Frontal cortex (tissue), 4 donors: ENCODE data around the gene TRIM66. TPM values are rescaled to one million over a fixed set of nuclear protein-coding genes. Genes with fewer than 3 reads are reported as not detected.

Experiments used
- DNase-seq, 2 donors: peaks; one replicate each; pipeline ENCODE4 v3.0.0; 2012; ENCODE audit warnings: low spot score in 2 of 2
- FAIRE-seq: peaks from 2 replicates; lab custom pipeline; 2012; peaks lifted over from hg19 to GRCh38; lab: Jason Lieb, UNC
- total RNA-seq: library from RNA; depleted of rRNA; stranded (reverse); fragments of >200 nt; gene quantifications from one replicate; pipeline ENCODE4 v1.2.3, GENCODE V29; 2014
- donor health status: control.
- donor health status: control.
- donor health status: control.

The TRIM66 gene
- total RNA-seq, 1 donor from 2014 or later = 2.9 TPM

GRCh38 chr11:8661001-8661795 lies 21.3 kb downstream of the TRIM66 start:
- DNase-seq (no peak), FAIRE-seq (no peak)

GRCh38 chr11:8658321-8659057 lies 24.0 kb downstream of the TRIM66 start:
- FAIRE-seq (no peak), DNase-seq (peak in 1 of 2 donors; percentile 25)

- FAIRE-seq (no peak), DNase-seq (no peak)
Observed at GRCh38 chr11:8656291-8656690, 26.2 kb downstream of the TRIM66 start.

GRCh38 chr11:8654503-8654902 lies 28.0 kb downstream of the TRIM66 start:
- FAIRE-seq = no peak
- no peak for DNase-seq

GRCh38 chr11:8652140-8652539 lies 30.3 kb downstream of the TRIM66 start:
- no peak for FAIRE-seq
- DNase-seq = no peak

GRCh38 chr11:8650401-8650990 lies 32.0 kb downstream of the TRIM66 start:
- FAIRE-seq (no peak), DNase-seq (no peak)

GRCh38 chr11:8649361-8649760 lies 33.1 kb downstream of the TRIM66 start:
- DNase-seq (no peak), FAIRE-seq (no peak)

- no peak for DNase-seq
- no peak for FAIRE-seq
Observed at GRCh38 chr11:8646873-8647272, 35.6 kb downstream of the TRIM66 start.

GRCh38 chr11:8642196-8642841 lies 40.1 kb downstream of the TRIM66 start:
- DNase-seq (no peak), FAIRE-seq (no peak)

- DNase-seq (no peak), FAIRE-seq (no peak)
Observed at GRCh38 chr11:8641332-8641731, 41.1 kb downstream of the TRIM66 start.

- DNase-seq = no peak
- FAIRE-seq = no peak
Observed at GRCh38 chr11:8640267-8640906, 42.1 kb downstream of the TRIM66 start.

- FAIRE-seq = no peak
- DNase-seq = no peak
Observed at GRCh38 chr11:8639655-8640054, 42.8 kb downstream of the TRIM66 start.

- FAIRE-seq (no peak), DNase-seq (no peak)
Observed at GRCh38 chr11:8638300-8638699, 44.2 kb downstream of the TRIM66 start.

GRCh38 chr11:8636127-8636526 lies 46.3 kb downstream of the TRIM66 start:
- DNase-seq (no peak), FAIRE-seq (no peak)

GRCh38 chr11:8634498-8634897 lies 48.0 kb downstream of the TRIM66 start:
- FAIRE-seq (no peak), DNase-seq (no peak)

GRCh38 chr11:8631395-8632118 lies 50.9 kb downstream of the TRIM66 start:
- DNase-seq = no peak
- no peak for FAIRE-seq

- no peak for DNase-seq
- FAIRE-seq = no peak
Observed at GRCh38 chr11:8624698-8625097, 57.8 kb downstream of the TRIM66 start.

GRCh38 chr11:8621147-8621546 lies 61.3 kb downstream of the TRIM66 start:
- FAIRE-seq (no peak), DNase-seq (no peak)

GRCh38 chr11:8617063-8617462 lies 65.4 kb downstream of the TRIM66 start:
- DNase-seq (no peak), FAIRE-seq (no peak)
